Thoracic aorta (tissue), 2 donors: ENCODE measurements around the gene UBR3. TPM values are rescaled to one million over a fixed set of nuclear protein-coding genes. Genes with fewer than 3 reads are reported as not detected.

Source experiments
- ATAC-seq: fragments of 150-250 bp; one replicate; pipeline ENCODE4 v1.8.0; 2017; ENCODE audit warnings: low read depth; ENCODE audit not compliant: insufficient number of reproducible peaks, low FRiP score
- DNase-seq: peaks from one replicate; pipeline ENCODE4 v3.0.0-alpha.2; 2020; ENCODE audit warnings: low spot score
- H3K27ac ChIP-seq, 2 donors: fragments of 200-600 bp; sonication (generic); 1 replicate in 1 of 2; 2 replicates in 1 of 2; pipeline ENCODE4 v1.5.1; 2016; ENCODE audit warnings: mild to moderate bottlenecking in 2 of 2, moderate library complexity in 2 of 2
- H3K27me3 ChIP-seq: fragments of 200-600 bp; sonication (generic); replicated peaks from 2 replicates; pipeline ENCODE4 v1.6.0; 2016; ENCODE audit warnings: mild to moderate bottlenecking; ENCODE audit not compliant: insufficient read depth
- H3K36me3 ChIP-seq: fragments of 200-600 bp; sonication (generic); one replicate; pipeline ENCODE4 v1.5.1; 2016
- H3K4me1 ChIP-seq, 2 donors: fragments of 200-600 bp; sonication (generic); 1 replicate in 1 of 2; 2 replicates in 1 of 2; pipeline versions ENCODE4 v1.5.1 to v1.6.0; 2016; ENCODE audit warnings: low read depth in 2 of 2, mild to moderate bottlenecking in 1 of 2; ENCODE audit not compliant: control insufficient read depth in 1 of 2
- H3K4me3 ChIP-seq: fragments of 200-600 bp; sonication (generic); 2 replicates; pipeline ENCODE4 v1.5.1; 2016; ENCODE audit warnings: mild to moderate bottlenecking
- H3K9me3 ChIP-seq: fragments of 200-600 bp; sonication (generic); 2 replicates; pipeline ENCODE4 v1.5.1; 2016
- total RNA-seq, 2 donors: library from RNA; depleted of rRNA; stranded (reverse); fragments of >200 nt; gene quantifications; one replicate each; pipeline versions ENCODE4 v1.1.0 to v1.2.3, GENCODE V29; 2016
- TF ChIP-seq, protein P1 (sequence below): fragments of 200-600 bp; sonication (generic); IDR thresholded peaks from one replicate; pipeline ENCODE4 v1.5.1; 2019; ENCODE audit warnings: antibody characterized with exemption

The UBR3 gene
- total RNA-seq, 2 donors from 2014 or later, result 62.1 to 98.6 TPM

- Histone ChIP-seq H3K36me3 (no peaks in the 10 kb centered on the region), H3K4me1 (peaks cover 0 to 7% of the 10 kb centered on the region in 2 donors), H3K27me3 (no peaks in the 10 kb centered on the region), H3K4me3 (no peak overlapping the region), H3K27ac (no peak overlapping the region), H3K9me3 (no peaks in the 10 kb centered on the region)
- TF ChIP-seq, protein P1, sequence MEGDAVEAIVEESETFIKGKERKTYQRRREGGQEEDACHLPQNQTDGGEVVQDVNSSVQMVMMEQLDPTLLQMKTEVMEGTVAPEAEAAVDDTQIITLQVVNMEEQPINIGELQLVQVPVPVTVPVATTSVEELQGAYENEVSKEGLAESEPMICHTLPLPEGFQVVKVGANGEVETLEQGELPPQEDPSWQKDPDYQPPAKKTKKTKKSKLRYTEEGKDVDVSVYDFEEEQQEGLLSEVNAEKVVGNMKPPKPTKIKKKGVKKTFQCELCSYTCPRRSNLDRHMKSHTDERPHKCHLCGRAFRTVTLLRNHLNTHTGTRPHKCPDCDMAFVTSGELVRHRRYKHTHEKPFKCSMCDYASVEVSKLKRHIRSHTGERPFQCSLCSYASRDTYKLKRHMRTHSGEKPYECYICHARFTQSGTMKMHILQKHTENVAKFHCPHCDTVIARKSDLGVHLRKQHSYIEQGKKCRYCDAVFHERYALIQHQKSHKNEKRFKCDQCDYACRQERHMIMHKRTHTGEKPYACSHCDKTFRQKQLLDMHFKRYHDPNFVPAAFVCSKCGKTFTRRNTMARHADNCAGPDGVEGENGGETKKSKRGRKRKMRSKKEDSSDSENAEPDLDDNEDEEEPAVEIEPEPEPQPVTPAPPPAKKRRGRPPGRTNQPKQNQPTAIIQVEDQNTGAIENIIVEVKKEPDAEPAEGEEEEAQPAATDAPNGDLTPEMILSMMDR, result no peak
- no peak for DNase-seq
- no peak for ATAC-seq
Observed at GRCh38 chr2:169795181-169795580, 32.1 kb upstream of the UBR3 start.

DNA sequence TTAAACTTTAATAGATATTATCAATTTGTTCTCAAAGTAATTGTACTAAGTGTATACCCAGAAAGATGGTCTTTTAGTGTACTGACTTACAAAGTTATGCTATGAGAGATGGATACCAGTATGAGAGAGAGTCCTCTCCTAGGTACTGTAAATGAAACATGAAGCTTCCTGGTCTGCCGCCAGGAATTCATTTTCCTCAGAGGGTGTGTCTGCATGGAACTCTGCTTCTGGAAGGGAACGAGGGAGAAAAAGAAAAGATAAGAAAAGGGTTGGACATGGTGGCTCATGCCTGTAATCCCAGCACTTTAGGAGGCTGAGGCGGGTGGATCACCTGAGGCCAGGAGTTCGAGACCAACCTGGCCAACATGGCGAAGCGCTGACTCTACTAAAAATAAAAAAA lies 30.8 kb upstream of the UBR3 start:
- H3K36me3 ChIP-seq, result no peaks in the 10 kb centered on the region
- DNase-seq, result no peak
- no peak for ATAC-seq
- H3K27me3 ChIP-seq, result no peaks in the 10 kb centered on the region
- no peaks in the 10 kb centered on the region for H3K9me3 ChIP-seq
- TF ChIP-seq, protein P1, result no peak
- H3K4me3 ChIP-seq, result no peak overlapping the region
- H3K4me1 ChIP-seq, result peaks cover 4 to 8% of the 10 kb centered on the region in 2 donors
- H3K27ac ChIP-seq, result no peak overlapping the region

- no peak overlapping the region for H3K4me3 ChIP-seq
- TF ChIP-seq, protein P1, result no peak
- no peaks in the 10 kb centered on the region for H3K9me3 ChIP-seq
- H3K27ac ChIP-seq, result no peak overlapping the region
- ATAC-seq (no peak), DNase-seq (no peak)
- peaks cover 8 to 18% of the 10 kb centered on the region in 2 donors for H3K4me1 ChIP-seq
- H3K27me3 ChIP-seq, result no peaks in the 10 kb centered on the region
- peaks cover 8% of the 10 kb centered on the region for H3K36me3 ChIP-seq
Observed at GRCh38 chr2:169797601-169798000, 29.7 kb upstream of the UBR3 start.

DNA sequence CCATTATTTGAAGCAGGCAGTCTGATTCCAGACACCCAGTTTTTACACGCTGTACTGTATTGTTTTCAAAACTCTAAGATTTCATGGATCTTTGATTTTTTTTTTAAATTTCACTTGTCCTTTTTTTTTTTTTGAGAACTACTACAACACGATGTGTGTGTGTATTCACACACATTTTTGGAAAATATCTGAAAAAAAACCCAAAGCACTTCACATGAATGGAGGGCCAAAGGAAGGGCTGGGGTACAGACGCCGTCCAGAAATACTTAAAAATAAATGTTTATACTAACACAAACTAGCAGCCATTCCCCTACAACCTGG lies 28.9 kb upstream of the UBR3 start:
- no peak for DNase-seq
- H3K36me3 ChIP-seq, result peaks cover 8% of the 10 kb centered on the region
- ATAC-seq, result no peak

DNA sequence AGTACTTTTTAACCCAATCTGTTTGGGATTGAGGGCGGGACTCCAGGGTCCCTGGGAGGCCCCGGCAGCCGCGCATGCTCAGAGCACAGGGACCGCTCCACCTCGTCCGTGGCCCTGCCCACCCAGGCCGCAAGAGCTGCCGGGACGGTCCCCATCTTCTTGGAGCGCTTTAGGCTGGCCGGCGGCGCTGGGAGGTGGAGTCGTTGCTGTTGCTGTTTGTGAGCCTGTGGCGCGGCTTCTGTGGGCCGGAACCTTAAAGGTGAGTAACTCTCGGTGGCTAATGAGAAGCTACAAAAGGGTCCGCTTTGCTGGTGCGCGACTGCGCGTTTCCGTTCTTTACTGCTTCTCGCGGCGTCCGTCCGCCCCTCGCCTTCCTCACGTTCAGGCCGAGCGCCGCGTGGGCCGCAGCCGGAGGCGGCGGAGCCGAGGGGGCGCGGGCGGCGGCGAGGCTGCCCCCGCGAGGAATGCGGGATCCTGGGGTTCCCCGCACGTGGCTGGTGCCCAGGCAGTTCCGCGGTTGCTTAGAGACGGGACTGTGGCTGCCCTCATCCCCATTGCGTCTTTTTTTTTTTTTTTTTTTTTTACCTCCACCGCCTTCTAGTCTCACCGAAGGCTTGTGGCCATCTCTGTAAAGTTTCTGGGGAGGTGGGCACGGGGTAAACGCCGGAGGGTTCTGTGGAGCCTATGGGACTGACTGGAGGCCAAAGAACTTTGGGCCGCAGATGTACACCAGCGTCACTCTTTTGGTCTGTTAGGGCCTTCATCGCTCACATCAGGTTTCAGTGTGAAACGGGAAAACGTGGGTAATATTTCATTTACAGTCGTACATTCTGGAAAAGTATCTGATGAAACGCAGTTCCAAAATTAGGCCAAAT lies 28.3 kb upstream of the UBR3 start, which contains the start of gene SSB:
SSB (plus strand) TSS at position 154 of the 875 bp plus-strand sequence. CDS start 2,090 bp downstream, outside the sequence.
- TF ChIP-seq, protein P1, result no peak
- H3K27me3 ChIP-seq, result no peaks in the 10 kb centered on the region
- DNase-seq, result peak; percentile 62
- H3K4me3 ChIP-seq, result peak within 1 kb of the TSS; percentile 91
- H3K27ac ChIP-seq, result peak within 1 kb of the TSS; percentile 79 to 80
- peaks cover 19 to 31% of the 10 kb centered on the region in 2 donors for H3K4me1 ChIP-seq
- H3K36me3 ChIP-seq, result peaks cover 8% of the 10 kb centered on the region
- ATAC-seq, result peak; percentile 85
- no peaks in the 10 kb centered on the region for H3K9me3 ChIP-seq

More for the DNA sequence above, 28.9 kb upstream of the UBR3 start:
- no peaks in the 10 kb centered on the region for H3K9me3 ChIP-seq
- TF ChIP-seq, protein P1, result no peak
- peak overlapping the region; percentile 91 for H3K4me3 ChIP-seq
- no peaks in the 10 kb centered on the region for H3K27me3 ChIP-seq
- H3K27ac ChIP-seq, result peak overlapping the region in 1 of 2 donors; percentile 80
- H3K4me1 ChIP-seq, result peaks cover 15 to 25% of the 10 kb centered on the region in 2 donors
